UCSD-AML1 (cell line): Measurements from ENCODE around the gene CEACAM19.

Experiments
- DNase-seq: peaks from one replicate; lab custom pipeline; 2025; ENCODE audit not compliant: unreplicated experiment; lab: John Stamatoyannopoulos, UW

CEACAM19 gene

DNA sequence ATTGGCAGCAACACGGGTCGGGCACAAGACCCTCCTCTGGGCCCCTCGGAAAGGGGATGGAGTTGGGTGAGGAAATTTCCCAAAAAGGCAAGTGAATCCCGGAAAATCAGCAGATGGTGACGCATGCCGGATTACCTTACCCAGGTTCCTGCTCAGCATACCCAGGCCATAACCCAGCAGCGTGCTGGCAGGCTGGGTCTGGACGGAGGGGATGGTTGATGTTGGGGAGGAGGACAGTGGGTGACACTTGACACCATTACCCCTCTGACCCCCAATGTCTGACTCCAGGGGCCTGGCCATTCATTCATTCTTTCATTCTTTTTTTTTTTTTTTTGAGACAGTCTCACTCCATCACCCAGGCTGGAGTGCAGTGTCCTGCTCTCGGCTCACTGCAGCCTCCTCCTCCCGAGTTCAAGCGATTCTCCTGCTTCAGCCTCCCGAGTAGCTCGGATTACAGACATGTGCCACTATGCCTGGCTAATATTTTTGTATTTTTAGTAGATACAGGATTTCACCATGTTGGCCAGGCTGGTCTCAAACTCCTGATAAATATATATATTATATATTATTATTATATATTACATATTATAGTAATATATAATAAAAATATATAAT, 26.8 kb upstream of the CEACAM19 start:
- DNase-seq: no peak

DNA sequence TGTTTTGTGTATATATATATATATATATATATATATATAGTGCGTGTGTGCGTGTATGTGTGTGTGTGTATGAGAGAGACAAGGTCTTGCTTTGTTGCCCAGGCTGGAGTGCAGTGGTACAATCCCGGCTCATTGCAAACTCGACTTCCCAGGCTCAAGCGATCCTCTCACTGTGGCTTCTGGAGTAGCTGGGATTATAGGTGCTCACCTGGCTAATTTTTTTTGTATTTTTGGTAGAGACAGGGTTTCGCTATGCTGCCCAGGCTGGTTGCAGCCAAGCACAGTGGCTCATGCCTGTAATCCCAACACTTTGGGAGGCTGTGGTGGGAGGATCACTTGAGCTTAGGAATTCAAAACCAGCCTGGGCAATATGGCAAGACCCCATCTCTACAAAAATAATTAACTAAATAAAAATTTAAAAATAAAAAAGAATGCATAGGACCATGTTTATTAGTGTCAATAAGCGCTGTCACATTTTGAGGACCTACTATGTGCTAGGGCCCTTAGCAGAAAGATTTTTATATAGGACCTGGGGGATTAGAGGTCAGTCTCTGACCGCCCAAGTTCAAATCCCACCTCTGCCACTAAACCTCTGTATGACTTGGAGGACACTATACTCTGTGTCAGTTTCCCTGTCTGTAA, 25.8 kb upstream of the CEACAM19 start:
- DNase-seq: no peak

GRCh38 chr19:44646049-44646416, 25.2 kb upstream of the CEACAM19 start:
- DNase-seq: no peak

DNA sequence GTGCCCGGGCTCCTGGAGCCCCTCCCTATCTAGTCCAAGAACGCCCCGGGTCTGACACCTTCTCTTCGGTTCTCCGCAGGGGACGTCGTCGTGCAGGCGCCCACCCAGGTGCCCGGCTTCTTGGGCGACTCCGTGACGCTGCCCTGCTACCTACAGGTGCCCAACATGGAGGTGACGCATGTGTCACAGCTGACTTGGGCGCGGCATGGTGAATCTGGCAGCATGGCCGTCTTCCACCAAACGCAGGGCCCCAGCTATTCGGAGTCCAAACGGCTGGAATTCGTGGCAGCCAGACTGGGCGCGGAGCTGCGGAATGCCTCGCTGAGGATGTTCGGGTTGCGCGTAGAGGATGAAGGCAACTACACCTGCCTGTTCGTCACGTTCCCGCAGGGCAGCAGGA, 24.1 kb upstream of the CEACAM19 start:
- no peak for DNase-seq

- DNase-seq: no peak
These were observed 22.5 kb upstream of the CEACAM19 start for GRCh38 chr19:44648631-44649251.

DNA sequence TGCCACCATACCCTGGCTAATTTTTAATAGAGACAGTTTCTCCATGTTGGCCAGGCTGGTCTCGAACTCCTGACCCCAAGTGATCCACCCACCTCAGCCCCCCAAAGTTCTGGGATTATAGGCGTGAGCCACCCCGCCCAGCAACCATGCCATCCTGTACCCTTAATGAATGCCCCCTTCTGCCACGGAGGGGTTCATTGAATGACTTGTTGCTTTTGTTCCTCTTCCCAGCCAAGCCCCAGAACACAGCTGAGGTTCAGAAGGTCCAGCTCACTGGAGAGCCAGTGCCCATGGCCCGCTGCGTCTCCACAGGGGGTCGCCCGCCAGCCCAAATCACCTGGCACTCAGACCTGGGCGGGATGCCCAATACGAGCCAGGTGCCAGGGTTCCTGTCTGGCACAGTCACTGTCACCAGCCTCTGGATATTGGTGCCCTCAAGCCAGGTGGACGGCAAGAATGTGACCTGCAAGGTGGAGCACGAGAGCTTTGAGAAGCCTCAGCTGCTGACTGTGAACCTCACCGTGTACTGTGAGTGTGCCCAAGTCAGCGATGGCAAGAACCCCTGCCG, 21.6 kb upstream of the CEACAM19 start:
- no peak for DNase-seq

GRCh38 chr19:44653343-44653742, 17.9 kb upstream of the CEACAM19 start:
- no peak for DNase-seq

GRCh38 chr19:44653977-44654774, 17.1 kb upstream of the CEACAM19 start:
- peak; percentile 52 for DNase-seq

- peak; percentile 69 for DNase-seq
These were observed 13.9 kb upstream of the CEACAM19 start for GRCh38 chr19:44657211-44657921.

- DNase-seq: no peak
These were observed 13.1 kb upstream of the CEACAM19 start for GRCh38 chr19:44658069-44658733.

GRCh38 chr19:44660081-44660480, 11.2 kb upstream of the CEACAM19 start:
- no peak for DNase-seq

- DNase-seq: no peak
These were observed 10.1 kb upstream of the CEACAM19 start for GRCh38 chr19:44661205-44661604.

GRCh38 chr19:44661904-44662303, 9.4 kb upstream of the CEACAM19 start:
- DNase-seq: no peak

GRCh38 chr19:44662691-44663385, 8.4 kb upstream of the CEACAM19 start:
- no peak for DNase-seq

DNA sequence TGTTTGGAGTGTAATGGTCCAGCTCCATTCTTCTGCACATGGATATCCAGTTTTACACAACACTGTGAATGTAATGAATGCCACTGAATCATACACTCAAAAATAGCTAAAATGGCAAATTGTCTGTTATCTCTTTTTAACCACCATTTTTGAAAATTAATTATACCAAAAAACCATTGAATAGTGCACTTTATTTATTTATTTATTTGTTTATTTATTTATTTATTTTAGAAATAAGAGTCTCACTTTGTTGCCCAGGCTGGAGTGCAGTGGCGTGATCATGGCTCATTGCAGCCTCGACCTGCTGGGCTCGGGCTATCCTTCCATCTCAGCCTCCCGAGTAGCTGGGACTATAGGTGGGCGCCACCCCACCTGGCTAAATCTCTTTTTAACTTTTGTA, 7.3 kb upstream of the CEACAM19 start:
- no peak for DNase-seq

- DNase-seq: no peak
These were observed 6.3 kb upstream of the CEACAM19 start for GRCh38 chr19:44664976-44665375.

GRCh38 chr19:44666852-44667556, 4.3 kb upstream of the CEACAM19 start:
- no peak for DNase-seq

DNA sequence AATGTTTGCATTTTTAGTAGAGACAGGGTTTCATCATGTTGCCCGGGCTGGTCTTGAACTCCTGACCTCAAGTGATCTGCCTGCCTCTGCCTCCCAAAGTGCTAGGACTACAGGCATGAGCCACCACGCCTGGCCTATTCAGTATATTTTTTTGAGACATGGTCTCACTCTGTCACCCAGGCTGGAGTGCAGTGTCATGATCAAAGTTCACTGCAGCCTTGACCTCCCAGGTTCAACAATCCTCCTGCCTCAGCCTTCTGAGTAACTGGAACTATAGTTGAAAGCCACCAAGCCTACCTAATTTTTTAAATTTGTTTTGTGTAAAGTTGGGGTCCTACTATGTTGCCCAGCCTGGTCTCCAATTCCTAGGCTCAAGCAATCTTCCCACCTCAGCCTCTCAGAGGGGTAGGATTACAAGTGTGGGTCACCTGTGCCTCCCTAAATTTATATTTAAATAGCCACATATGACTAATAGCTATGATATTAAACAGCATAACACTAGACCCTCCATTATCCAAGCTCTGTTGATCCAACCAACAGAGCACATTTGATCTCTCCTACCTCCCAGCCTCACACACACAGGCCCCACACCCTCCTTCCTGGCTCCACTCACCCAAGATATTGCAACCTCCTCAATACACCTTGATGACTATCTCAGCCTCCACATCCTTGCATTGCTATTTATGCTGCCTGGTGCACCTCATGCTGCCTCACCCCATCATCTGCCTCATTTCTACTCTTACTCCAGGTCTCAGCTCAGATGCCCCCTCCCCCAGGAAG, 2.1 kb upstream of the CEACAM19 start:
- no peak for DNase-seq
